22Rv1 (cell line): Measurements from ENCODE around the gene CUTA.

Source experiments
- H3K27ac ChIP-seq: fragments of 450-650 bp; 2 replicates; pipeline ENCODE4 v1.5.1; 2017
- ZFX ChIP-seq: fragments of 450-650 bp; IDR thresholded peaks from 2 replicates; pipeline ENCODE4 v1.6.1; 2017; ENCODE audit warnings: antibody characterized with exemption, borderline replicate concordance
- TF ChIP-seq, protein P1 (sequence below): fragments of 450-650 bp; IDR thresholded peaks from 2 replicates; pipeline ENCODE4 v1.5.1; 2017; ENCODE audit warnings: mild to moderate bottlenecking

The CUTA gene

GRCh38 chr6:33392595-33392948 lies 25.3 kb downstream of the CUTA start:
- peak overlapping the region; percentile 91 for H3K27ac ChIP-seq
- TF ChIP-seq ZFX = no peak
- TF ChIP-seq, protein P1, sequence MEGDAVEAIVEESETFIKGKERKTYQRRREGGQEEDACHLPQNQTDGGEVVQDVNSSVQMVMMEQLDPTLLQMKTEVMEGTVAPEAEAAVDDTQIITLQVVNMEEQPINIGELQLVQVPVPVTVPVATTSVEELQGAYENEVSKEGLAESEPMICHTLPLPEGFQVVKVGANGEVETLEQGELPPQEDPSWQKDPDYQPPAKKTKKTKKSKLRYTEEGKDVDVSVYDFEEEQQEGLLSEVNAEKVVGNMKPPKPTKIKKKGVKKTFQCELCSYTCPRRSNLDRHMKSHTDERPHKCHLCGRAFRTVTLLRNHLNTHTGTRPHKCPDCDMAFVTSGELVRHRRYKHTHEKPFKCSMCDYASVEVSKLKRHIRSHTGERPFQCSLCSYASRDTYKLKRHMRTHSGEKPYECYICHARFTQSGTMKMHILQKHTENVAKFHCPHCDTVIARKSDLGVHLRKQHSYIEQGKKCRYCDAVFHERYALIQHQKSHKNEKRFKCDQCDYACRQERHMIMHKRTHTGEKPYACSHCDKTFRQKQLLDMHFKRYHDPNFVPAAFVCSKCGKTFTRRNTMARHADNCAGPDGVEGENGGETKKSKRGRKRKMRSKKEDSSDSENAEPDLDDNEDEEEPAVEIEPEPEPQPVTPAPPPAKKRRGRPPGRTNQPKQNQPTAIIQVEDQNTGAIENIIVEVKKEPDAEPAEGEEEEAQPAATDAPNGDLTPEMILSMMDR = no peak

GRCh38 chr6:33391922-33392594 lies 25.8 kb downstream of the CUTA start:
- peak overlapping the region; percentile 91 for H3K27ac ChIP-seq
- TF ChIP-seq, protein P1 = no peak
- TF ChIP-seq ZFX = no peak

DNA sequence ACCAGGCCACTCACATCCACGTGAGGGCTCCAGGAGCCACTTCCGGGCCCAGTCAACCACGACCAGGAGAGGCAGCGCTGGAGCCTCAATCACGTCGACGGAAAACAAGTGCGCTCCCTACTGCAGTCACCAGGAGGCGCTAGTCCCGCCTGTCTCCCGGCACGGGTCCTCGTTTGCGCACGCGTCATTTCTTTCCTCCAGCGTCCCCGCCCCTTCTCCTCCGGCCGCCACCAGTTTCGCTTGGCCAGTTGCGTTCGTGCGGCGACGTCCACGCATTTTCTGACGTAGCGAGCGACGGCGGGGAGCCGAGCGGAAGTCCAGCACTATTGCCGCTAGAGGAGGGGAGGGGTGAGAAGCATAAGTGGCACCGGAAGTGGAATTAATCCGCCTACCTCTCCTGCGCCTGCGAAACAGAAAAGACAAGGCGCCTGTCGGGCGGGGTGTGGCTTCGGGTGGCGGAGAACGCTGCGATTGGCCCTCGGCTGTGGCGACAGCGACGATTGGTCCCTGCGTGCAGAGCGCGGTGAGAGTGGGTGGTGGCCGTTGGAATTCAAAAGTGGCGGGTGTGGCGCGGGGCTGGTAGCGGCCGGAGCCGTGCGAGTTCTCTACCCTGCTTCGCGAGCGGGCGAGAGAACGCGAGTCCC lies 26.5 kb downstream of the CUTA start, which contains the start of gene KIFC1:
TSS of gene KIFC1 (plus strand) at position 546 of the 644 bp plus-strand sequence. CDS start 163 bp downstream, outside the sequence.
- H3K27ac ChIP-seq = peak within 1 kb of the TSS; percentile 91
- TF ChIP-seq ZFX = no peak
- TF ChIP-seq, protein P1 = peak; percentile 99

- peak overlapping the region; percentile 91 for H3K27ac ChIP-seq
- TF ChIP-seq ZFX = no peak
- TF ChIP-seq, protein P1 = no peak
Measured at GRCh38 chr6:33390767-33391277, 27.1 kb downstream of the CUTA start.

GRCh38 chr6:33390173-33390572 lies 27.7 kb downstream of the CUTA start:
- peak overlapping the region; percentile 91 for H3K27ac ChIP-seq
- TF ChIP-seq ZFX = no peak
- TF ChIP-seq, protein P1 = no peak

GRCh38 chr6:33384581-33385020 lies 33.3 kb downstream of the CUTA start:
- TF ChIP-seq ZFX = no peak
- TF ChIP-seq, protein P1 = peak; percentile 56
- H3K27ac ChIP-seq = no peak overlapping the region
